Endothelial cell of umbilical vein (primary cell): Measurements from ENCODE around the gene SENP5.

Experiments used
- EZH2 ChIP-seq: IDR thresholded peaks from 2 replicates; pipeline ENCODE4 v1.6.1; 2012; ENCODE audit warnings: borderline replicate concordance, low read depth, mild to moderate bottlenecking, moderate library complexity, low read length, inconsistent platforms; ENCODE audit not compliant: severe bottlenecking
- GATA2 ChIP-seq: IDR thresholded peaks from 2 replicates; pipeline ENCODE4 v1.7.0; 2011; ENCODE audit warnings: low read depth, mild to moderate bottlenecking, moderate library complexity, mixed read lengths, low read length; ENCODE audit not compliant: insufficient read length, insufficient read depth
- MYC ChIP-seq: IDR thresholded peaks from one replicate; pipeline ENCODE4 v1.6.1; 2011; ENCODE audit warnings: mild to moderate bottlenecking, low read depth, low read length
- POLR2A ChIP-seq: IDR thresholded peaks from 2 replicates; pipeline ENCODE4 v1.6.1; 2012; ENCODE audit warnings: low read depth, mild to moderate bottlenecking, control low read depth, low read length
- POLR2AphosphoS5 ChIP-seq: IDR thresholded peaks from 2 replicates; pipeline ENCODE4 v1.6.1; 2012; ENCODE audit warnings: low read depth, mild to moderate bottlenecking, control low read depth, low read length, moderate library complexity; ENCODE audit not compliant: insufficient read depth
- TF ChIP-seq, protein P1 (sequence below): IDR thresholded peaks from 2 replicates; pipeline ENCODE4 v1.6.1; 2011; ENCODE audit not compliant: insufficient read depth, insufficient read length
- TF ChIP-seq, protein P2 (sequence below), 2 donors: IDR thresholded peaks; 1 replicate in 1 of 2; 2 replicates in 1 of 2; pipeline ENCODE4 v1.5.1; 2011; ENCODE audit warnings: low read length in 2 of 2, mild to moderate bottlenecking in 2 of 2, moderate library complexity in 2 of 2, control low read depth in 1 of 2, inconsistent platforms in 1 of 2, low read depth in 1 of 2; ENCODE audit not compliant: insufficient read depth in 1 of 2; ENCODE audit errors: extremely low read depth in 1 of 2

DNA sequence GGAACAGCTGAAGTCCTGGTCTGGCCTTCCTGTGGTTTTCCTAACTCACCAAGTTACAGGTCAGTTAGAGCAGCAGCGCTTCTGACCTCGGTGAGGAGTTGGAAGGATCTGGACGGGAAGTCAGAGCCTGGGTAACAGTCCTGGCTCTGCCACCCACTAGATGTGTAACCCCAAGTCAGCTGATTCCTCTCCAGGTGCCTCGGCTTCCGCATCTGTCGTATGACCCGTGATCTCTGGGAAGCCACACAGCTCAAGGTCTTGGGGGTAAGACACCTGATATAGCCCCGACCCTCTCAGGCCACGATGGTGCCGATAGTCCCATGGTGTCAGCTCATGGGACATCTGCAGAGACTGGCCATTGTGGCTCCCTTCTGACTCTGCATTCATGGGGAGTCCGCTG, 109.2 kb downstream of the SENP5 start:
- no peak for TF ChIP-seq POLR2A
- TF ChIP-seq EZH2: no peak
- TF ChIP-seq MYC: no peak
- TF ChIP-seq, protein P1, sequence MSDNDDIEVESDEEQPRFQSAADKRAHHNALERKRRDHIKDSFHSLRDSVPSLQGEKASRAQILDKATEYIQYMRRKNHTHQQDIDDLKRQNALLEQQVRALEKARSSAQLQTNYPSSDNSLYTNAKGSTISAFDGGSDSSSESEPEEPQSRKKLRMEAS: no peak
- TF ChIP-seq, protein P2, sequence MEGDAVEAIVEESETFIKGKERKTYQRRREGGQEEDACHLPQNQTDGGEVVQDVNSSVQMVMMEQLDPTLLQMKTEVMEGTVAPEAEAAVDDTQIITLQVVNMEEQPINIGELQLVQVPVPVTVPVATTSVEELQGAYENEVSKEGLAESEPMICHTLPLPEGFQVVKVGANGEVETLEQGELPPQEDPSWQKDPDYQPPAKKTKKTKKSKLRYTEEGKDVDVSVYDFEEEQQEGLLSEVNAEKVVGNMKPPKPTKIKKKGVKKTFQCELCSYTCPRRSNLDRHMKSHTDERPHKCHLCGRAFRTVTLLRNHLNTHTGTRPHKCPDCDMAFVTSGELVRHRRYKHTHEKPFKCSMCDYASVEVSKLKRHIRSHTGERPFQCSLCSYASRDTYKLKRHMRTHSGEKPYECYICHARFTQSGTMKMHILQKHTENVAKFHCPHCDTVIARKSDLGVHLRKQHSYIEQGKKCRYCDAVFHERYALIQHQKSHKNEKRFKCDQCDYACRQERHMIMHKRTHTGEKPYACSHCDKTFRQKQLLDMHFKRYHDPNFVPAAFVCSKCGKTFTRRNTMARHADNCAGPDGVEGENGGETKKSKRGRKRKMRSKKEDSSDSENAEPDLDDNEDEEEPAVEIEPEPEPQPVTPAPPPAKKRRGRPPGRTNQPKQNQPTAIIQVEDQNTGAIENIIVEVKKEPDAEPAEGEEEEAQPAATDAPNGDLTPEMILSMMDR (IDR thresholded peaks at IDR 0.05; ENCODE audit: extremely low read depth in 1 of 2, insufficient read depth in 1 of 2, low read depth in 1 of 2, low read length in 2 of 2): no peak
- TF ChIP-seq POLR2AphosphoS5: no peak
- TF ChIP-seq GATA2: no peak
